C4-2B (cell line): ENCODE measurements around the gene MTRR.

Experiments used
- ZFX ChIP-seq: fragments of 450-650 bp; IDR thresholded peaks from 2 replicates; pipeline ENCODE4 v1.6.1; 2017
- TF ChIP-seq, protein P1 (sequence below): fragments of 450-650 bp; conservative IDR thresholded peaks from 2 replicates; pipeline ENCODE4 v1.5.1; 2017; ENCODE audit warnings: mild to moderate bottlenecking

DNA sequence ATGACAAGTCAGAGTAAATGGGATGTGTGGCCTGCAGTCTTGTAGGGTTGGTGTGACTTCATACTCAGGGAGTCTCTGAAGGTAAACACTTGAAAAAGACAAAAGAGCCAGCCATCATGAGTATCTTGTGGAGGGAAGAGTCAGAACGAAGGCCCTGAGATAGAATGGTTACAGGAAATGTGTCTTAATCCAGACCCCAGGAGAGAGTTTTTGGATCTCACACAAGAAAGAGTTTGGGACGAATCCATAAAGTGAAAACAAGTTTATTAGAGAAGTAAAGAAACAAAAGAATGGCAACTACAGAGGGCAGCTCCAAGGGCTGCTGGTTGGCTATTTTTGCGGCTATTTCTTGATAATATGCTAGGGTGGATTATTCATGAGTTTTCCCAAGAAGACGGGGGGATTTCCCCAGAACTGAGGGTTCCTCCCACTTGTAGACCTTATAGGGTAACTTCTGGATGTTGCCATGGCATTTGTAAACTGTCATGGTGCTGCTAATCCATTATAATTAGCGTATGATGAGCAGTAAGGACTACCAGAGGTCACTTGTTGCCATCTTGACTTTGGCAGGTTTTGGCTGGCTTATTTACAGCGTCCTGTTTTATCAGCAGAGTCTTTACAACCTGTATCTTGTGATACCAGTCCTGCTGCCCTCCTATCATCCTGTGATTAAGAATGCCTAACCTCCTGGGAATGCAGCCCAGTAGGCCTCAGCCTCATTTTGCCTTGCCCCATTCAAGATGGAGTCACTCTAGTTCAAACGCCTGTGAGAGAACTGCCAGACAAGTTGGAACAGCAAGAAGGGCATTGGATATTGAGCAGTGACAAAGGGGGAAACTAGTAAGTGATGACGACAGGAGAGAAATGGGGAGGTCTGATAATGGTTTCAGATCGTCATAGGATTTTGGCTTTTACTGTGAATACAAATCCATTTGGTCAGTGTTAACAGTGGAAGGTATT lies 34.0 kb downstream of the MTRR start:
- TF ChIP-seq, protein P1, sequence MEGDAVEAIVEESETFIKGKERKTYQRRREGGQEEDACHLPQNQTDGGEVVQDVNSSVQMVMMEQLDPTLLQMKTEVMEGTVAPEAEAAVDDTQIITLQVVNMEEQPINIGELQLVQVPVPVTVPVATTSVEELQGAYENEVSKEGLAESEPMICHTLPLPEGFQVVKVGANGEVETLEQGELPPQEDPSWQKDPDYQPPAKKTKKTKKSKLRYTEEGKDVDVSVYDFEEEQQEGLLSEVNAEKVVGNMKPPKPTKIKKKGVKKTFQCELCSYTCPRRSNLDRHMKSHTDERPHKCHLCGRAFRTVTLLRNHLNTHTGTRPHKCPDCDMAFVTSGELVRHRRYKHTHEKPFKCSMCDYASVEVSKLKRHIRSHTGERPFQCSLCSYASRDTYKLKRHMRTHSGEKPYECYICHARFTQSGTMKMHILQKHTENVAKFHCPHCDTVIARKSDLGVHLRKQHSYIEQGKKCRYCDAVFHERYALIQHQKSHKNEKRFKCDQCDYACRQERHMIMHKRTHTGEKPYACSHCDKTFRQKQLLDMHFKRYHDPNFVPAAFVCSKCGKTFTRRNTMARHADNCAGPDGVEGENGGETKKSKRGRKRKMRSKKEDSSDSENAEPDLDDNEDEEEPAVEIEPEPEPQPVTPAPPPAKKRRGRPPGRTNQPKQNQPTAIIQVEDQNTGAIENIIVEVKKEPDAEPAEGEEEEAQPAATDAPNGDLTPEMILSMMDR: no peak
- TF ChIP-seq ZFX: no peak
